Measurements from ENCODE around the gene GREB1.
A peak's percentile ranks its signal among the peaks of the same experiment; 100 is the strongest.

Gene GREB1

DNA sequence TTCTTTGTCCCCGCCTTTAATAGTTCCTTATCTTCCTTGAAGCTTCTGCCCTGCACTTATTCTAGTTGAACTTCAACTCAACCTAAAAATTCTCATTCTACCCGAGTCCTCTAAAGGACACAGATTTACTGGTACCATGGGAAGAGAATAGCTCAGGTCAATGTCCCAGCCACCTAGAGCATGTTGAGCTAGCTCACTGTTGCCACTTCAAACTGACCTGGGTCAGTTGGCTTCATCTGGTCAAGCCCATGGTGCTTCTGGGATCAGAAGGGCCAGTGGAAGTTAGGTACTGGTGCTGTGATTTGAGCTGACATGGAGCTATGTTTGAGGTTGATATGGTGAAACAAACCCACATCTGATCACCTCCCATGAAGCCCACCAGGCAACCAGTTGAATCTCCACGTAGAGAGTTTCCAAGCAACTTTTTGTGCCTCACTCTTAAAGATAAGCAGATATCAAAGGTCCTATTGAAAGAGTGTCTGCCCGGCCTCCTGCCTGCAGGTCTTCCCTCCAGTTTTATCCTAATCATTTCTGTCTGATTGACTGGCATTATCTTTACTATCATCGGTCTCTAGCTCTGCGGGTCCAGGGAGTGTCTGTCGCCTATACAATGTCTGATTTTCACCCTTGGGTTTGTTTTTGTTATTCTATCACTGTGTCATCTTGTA is 17.2 kb downstream of the GREB1 start:
- no peak for DNase-seq (ENCODE audit: low spot score)
- in situ Hi-C loops (cut with MboI; ENCODE audit: low pct_unique_long_range_greater_than_20kb, low sequenced_read_pairs, unreplicated experiment), result no loop called here
- TF ChIP-seq, protein P1, sequence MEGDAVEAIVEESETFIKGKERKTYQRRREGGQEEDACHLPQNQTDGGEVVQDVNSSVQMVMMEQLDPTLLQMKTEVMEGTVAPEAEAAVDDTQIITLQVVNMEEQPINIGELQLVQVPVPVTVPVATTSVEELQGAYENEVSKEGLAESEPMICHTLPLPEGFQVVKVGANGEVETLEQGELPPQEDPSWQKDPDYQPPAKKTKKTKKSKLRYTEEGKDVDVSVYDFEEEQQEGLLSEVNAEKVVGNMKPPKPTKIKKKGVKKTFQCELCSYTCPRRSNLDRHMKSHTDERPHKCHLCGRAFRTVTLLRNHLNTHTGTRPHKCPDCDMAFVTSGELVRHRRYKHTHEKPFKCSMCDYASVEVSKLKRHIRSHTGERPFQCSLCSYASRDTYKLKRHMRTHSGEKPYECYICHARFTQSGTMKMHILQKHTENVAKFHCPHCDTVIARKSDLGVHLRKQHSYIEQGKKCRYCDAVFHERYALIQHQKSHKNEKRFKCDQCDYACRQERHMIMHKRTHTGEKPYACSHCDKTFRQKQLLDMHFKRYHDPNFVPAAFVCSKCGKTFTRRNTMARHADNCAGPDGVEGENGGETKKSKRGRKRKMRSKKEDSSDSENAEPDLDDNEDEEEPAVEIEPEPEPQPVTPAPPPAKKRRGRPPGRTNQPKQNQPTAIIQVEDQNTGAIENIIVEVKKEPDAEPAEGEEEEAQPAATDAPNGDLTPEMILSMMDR (IDR thresholded peaks at IDR 0.05; ENCODE audit: extremely low read depth, insufficient read depth, missing control alignments), result no peak

DNA sequence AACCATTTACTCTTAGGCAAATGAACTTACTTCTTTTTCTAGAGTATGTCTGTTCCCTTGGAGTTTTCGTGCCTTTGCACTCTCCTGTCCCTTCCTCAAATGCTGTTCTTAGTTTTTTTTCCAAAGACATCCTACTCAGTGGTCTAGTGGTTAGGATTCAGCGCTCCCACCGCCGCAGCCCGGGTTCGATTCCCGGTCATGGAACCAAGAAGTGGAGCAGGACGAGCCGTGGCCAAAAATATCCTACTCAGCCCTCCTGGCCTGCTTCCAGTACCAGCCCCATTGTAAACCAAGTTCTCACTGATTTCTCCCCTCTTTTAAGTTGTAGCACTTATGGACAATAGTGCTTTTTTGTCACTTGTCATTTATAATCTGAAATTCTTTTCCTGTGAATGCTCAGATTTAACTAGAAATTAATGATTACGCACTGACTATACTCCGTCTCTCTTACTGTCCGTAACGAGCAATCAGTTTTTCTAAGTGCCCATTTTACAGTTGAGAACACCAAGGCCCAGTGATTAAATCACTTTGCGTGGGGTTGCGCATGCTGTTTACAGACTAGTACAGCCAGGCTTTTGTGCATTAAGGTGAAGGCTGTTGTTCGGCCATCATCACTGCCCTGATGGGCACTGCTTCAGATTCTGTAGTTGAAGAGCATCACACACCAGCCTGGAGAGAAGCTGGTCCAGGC is 17.9 kb downstream of the GREB1 start:
- TF ChIP-seq, protein P1 (IDR thresholded peaks at IDR 0.05; ENCODE audit: extremely low read depth, insufficient read depth, missing control alignments), result no peak
- in situ Hi-C loops (cut with MboI; ENCODE audit: low pct_unique_long_range_greater_than_20kb, low sequenced_read_pairs, unreplicated experiment), result no loop called here
- DNase-seq (ENCODE audit: low spot score), result no peak

DNA sequence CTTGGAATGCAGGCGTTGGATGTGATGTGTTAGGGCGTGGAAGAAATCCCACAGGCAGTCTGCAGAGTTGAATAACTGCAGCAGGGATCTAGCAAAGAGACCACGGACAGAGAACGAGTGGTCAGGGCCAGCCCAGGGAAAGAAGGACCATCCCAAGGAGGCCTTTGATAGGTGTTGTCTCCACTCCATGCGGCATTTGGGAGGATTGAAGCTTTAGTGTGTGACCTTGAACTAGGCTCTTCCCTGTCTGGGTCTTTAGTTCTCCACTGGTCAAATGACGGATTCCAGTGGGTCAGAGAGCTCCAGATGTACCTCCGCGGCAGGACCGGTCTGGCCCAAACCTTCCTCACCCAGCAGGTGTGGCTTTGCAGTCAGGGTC is 18.4 kb downstream of the GREB1 start:
- TF ChIP-seq, protein P1 (IDR thresholded peaks at IDR 0.05; ENCODE audit: extremely low read depth, insufficient read depth, missing control alignments), result no peak
- DNase-seq (ENCODE audit: low spot score), result no peak
- in situ Hi-C loops (cut with MboI; ENCODE audit: low pct_unique_long_range_greater_than_20kb, low sequenced_read_pairs, unreplicated experiment), result no loop called here

DNA sequence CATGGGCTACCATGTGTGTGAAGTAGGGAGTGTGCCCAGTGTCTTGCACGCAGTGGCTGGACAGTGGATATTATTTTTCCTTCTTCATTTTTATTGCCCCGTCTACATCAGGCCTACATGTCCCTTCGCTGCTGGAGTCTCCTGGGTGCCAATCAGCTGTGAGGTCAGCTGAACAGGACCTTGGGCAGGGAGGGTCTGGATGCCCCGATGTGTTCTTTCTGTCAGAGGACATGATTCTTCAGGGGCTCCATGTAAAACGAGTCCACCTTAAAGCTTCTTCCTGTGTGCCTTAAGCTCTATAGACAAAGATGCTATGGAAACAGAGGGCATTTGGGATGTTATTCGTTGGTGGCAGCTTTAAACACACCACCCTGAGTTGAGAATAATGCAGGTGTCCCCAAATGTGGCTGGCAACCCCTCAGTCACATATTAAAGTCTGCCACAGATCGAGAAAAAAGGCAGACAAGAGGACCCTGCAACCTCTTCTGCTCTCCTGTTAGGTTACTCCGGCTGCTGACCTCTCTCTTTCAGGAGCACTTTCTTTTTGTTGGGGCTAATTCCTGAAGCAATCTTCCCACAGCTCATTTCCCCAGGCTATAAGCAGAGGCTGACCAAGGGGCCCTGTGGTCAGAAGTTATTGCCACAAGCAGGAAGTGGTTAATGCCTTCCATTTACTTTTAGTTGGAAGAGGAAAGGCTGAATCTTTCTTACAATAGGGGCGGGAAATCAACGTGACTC is 20.0 kb downstream of the GREB1 start:
- DNase-seq (ENCODE audit: low spot score), result no peak
- in situ Hi-C loops (cut with MboI; ENCODE audit: low pct_unique_long_range_greater_than_20kb, low sequenced_read_pairs, unreplicated experiment), result no loop called here
- TF ChIP-seq, protein P1 (IDR thresholded peaks at IDR 0.05; ENCODE audit: extremely low read depth, insufficient read depth, missing control alignments), result no peak

DNA sequence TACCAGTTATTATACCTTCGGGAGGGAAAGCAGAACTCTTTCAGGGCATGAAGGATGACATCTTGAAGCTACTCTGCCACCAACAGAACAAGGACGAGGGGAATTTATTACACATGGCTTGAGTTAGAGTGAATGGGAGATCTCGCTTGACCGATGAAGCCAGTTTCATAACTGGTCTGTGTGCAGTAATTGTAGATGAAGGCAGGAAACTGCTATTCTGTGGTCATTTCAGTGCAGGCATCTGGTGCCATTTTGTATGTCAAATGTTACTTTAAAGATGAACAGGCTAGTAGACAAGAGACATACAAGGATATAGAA is 20.5 kb downstream of the GREB1 start:
- TF ChIP-seq, protein P1 (IDR thresholded peaks at IDR 0.05; ENCODE audit: extremely low read depth, insufficient read depth, missing control alignments), result no peak
- peak; percentile 58 for DNase-seq (ENCODE audit: low spot score)
- in situ Hi-C loops (cut with MboI; ENCODE audit: low pct_unique_long_range_greater_than_20kb, low sequenced_read_pairs, unreplicated experiment), result no loop called here

DNA sequence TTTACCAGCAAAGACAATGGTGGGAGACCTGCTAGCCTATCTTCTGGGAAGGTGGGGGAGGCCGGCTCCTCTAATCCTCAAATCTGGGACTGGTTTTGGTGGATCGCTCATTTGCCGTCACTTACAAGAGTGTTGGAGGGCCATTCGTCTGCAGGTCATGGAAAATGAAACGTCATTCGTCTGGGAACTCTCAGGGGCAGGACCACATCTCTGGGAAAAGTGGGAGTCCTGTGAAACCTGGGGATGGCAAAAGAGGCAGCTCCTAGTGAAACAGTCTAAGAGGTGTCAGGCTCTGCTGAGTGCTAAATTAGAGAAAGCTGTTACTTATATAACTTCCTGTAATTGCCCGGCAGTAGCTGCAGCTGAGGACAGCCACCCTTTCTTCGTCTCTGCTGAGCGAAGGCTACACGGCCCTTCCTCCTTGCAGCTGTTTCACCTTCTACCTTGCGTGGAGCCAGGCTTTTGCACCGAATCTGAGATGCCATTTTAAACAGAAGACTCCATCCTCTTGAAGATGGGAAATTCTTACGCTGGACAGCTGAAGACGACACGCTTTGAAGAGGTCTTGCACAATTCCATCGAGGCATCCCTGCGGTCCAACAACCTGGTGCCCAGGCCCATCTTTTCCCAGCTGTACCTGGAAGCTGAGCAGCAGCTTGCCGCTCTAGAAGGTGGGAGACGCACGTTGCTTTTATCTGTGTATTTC is 22.4 kb downstream of the GREB1 start:
- DNase-seq (ENCODE audit: low spot score), result no peak
- TF ChIP-seq, protein P1 (IDR thresholded peaks at IDR 0.05; ENCODE audit: extremely low read depth, insufficient read depth, missing control alignments), result no peak
- in situ Hi-C loops (cut with MboI; ENCODE audit: low pct_unique_long_range_greater_than_20kb, low sequenced_read_pairs, unreplicated experiment), result no loop called here
